ENCODE measurements around the gene FGD3.

FGD3 gene

DNA sequence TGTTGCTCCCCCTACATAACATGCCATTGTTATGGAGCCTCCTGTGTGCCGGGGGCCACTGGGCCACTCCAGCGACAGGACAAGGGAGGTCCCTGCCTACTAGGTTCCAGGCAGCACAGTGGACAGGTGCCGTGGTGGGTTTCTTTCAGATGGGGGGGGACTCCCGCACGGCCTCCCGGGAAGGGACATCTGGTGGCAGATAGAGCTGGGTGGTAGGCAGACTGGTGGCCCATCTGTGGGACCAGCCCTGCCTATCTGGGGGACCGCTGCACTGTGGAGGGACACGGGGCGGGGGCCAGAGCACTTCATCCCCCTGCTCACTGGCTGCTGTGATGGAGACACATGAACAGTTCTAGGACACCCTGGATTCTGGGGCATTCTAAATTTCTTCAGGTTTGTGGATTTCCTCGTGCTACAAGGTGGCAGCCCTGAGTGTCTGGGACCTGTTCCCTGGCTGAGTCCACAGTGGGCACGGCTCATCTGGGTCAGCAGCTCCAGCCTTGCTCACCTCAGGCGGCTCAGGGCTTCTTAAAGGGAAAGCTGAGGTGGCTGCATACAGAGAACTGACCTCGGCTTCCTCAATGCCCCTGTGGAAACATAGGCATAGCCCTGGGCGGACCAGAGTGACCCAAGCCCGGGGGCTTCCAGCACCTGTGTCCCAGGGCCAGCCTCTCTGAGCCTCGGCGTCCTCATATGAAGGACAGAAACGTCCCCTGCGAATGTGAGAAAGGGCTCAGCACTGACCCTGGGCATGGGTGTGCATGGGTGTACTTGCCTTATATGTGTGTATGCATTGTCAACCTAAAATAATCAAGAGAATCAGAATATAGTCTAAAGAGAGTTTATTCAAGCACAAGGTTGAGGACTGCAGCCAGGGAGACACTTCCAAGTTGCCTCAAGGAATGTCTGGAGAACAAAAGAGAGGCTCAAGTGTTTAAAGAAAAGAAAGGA is 22.5 kb downstream of the FGD3 start:
- H3K4me2 ChIP-seq (ENCODE audit: low read depth, low read length, poor library complexity, severe bottlenecking) = no peak overlapping the region
- H3K9me2 ChIP-seq (replicated peaks; ENCODE audit: insufficient read depth, low read length) = no peaks in the 10 kb centered on the region
- no peaks in the 10 kb centered on the region for H4K20me1 ChIP-seq (ENCODE audit: low read depth, low read length)
- no peak overlapping the region for H2AFZ ChIP-seq (ENCODE audit: low read depth, low read length, severe bottlenecking)
- H3K79me2 ChIP-seq (ENCODE audit: insufficient read depth, low read length) = 0 out of 2 replicates have a peak, but pooled peaks cover 3% of the 10 kb centered on the region
- H3K36me3 ChIP-seq (ENCODE audit: low read length) = no peaks in the 10 kb centered on the region
- no peaks in the 10 kb centered on the region for H3K9me3 ChIP-seq (ENCODE audit: insufficient read depth, low read length)
- no peak overlapping the region for H3K27ac ChIP-seq (ENCODE audit: low read depth, low read length)
- H3K9ac ChIP-seq (ENCODE audit: low read length) = no peak overlapping the region
- TF ChIP-seq EZH2phosphoT487 (conservative IDR thresholded peaks at IDR 0.05; ENCODE audit: low read length) = no peak
- TF ChIP-seq, protein P1, sequence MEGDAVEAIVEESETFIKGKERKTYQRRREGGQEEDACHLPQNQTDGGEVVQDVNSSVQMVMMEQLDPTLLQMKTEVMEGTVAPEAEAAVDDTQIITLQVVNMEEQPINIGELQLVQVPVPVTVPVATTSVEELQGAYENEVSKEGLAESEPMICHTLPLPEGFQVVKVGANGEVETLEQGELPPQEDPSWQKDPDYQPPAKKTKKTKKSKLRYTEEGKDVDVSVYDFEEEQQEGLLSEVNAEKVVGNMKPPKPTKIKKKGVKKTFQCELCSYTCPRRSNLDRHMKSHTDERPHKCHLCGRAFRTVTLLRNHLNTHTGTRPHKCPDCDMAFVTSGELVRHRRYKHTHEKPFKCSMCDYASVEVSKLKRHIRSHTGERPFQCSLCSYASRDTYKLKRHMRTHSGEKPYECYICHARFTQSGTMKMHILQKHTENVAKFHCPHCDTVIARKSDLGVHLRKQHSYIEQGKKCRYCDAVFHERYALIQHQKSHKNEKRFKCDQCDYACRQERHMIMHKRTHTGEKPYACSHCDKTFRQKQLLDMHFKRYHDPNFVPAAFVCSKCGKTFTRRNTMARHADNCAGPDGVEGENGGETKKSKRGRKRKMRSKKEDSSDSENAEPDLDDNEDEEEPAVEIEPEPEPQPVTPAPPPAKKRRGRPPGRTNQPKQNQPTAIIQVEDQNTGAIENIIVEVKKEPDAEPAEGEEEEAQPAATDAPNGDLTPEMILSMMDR (IDR thresholded peaks at IDR 0.05; ENCODE audit: insufficient read depth, low read length, poor library complexity, severe bottlenecking) = no peak
- no peaks in the 10 kb centered on the region for H3F3A ChIP-seq (ENCODE audit: insufficient read depth)
- H3K4me3 ChIP-seq (ENCODE audit: insufficient read depth, low read length, poor library complexity, severe bottlenecking) = no peak overlapping the region
- H3K27me3 ChIP-seq (ENCODE audit: low read length) = no peaks in the 10 kb centered on the region

DNA sequence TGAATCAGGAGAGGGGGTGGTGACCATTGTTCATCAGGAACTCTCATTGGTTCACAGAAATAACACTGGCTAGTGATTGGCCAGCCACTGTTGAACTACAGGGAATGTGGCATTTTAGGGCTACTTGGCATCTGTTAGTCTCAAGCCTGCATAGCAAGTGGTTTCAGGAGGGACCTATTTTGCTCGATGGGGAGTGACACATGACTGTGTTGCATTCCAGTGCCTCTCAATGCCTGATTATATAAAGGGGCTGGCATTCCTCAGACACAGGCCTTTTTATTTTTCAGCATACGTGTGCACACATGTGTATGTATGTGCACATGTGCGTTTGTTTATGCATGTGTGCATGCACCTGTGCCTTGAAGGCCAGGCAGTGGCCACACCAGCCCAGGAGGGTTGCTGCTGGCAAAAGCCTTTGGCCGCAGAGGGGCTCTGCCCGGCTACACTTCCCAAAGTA is 23.2 kb downstream of the FGD3 start:
- H3K9me2 ChIP-seq (replicated peaks; ENCODE audit: insufficient read depth, low read length) = no peaks in the 10 kb centered on the region
- H4K20me1 ChIP-seq (ENCODE audit: low read depth, low read length) = no peaks in the 10 kb centered on the region
- H3K79me2 ChIP-seq (ENCODE audit: insufficient read depth, low read length) = 0 out of 2 replicates have a peak, but pooled peaks cover 3% of the 10 kb centered on the region
- no peak overlapping the region for H3K27ac ChIP-seq (ENCODE audit: low read depth, low read length)
- H3K36me3 ChIP-seq (ENCODE audit: low read length) = no peaks in the 10 kb centered on the region
- H3F3A ChIP-seq (ENCODE audit: insufficient read depth) = no peaks in the 10 kb centered on the region
- no peaks in the 10 kb centered on the region for H3K9me3 ChIP-seq (ENCODE audit: insufficient read depth, low read length)
- H3K4me2 ChIP-seq (ENCODE audit: low read depth, low read length, poor library complexity, severe bottlenecking) = no peak overlapping the region
- H2AFZ ChIP-seq (ENCODE audit: low read depth, low read length, severe bottlenecking) = no peak overlapping the region
- no peak overlapping the region for H3K4me3 ChIP-seq (ENCODE audit: insufficient read depth, low read length, poor library complexity, severe bottlenecking)
- TF ChIP-seq EZH2phosphoT487 (conservative IDR thresholded peaks at IDR 0.05; ENCODE audit: low read length) = no peak
- TF ChIP-seq, protein P1 (IDR thresholded peaks at IDR 0.05; ENCODE audit: insufficient read depth, low read length, poor library complexity, severe bottlenecking) = no peak
- H3K27me3 ChIP-seq (ENCODE audit: low read length) = no peaks in the 10 kb centered on the region
- no peak overlapping the region for H3K9ac ChIP-seq (ENCODE audit: low read length)

DNA sequence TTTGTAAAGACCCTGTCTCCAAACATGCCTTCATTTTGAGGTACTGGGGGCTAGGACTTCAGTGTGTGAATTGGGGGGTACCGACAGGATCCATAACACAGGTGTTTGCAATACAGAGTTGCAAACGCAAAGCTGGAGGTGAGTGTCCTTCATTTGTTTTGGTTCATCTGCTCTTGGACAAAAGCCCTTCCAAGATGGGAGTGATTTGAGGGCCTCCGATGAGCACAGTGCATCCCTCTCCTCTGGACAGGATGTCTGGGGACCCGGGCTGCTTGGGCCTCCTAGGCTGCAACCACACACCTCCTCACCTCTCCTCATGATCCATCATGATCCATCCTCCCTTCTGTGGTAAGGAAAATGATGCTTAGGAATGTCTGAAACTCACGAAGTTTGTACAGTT is 23.8 kb downstream of the FGD3 start:
- Histone ChIP-seq H3K27ac (ENCODE audit: low read depth, low read length) (no peak overlapping the region), H3K27me3 (ENCODE audit: low read length) (no peaks in the 10 kb centered on the region), H4K20me1 (ENCODE audit: low read depth, low read length) (no peaks in the 10 kb centered on the region), H2AFZ (ENCODE audit: low read depth, low read length, severe bottlenecking) (no peak overlapping the region), H3K9me2 (replicated peaks; ENCODE audit: insufficient read depth, low read length) (no peaks in the 10 kb centered on the region), H3K4me3 (ENCODE audit: insufficient read depth, low read length, poor library complexity, severe bottlenecking) (no peak overlapping the region), H3K9ac (ENCODE audit: low read length) (no peak overlapping the region), H3K36me3 (ENCODE audit: low read length) (no peaks in the 10 kb centered on the region), H3F3A (ENCODE audit: insufficient read depth) (no peaks in the 10 kb centered on the region), H3K79me2 (ENCODE audit: insufficient read depth, low read length) (0 out of 2 replicates have a peak, but pooled peaks cover 3% of the 10 kb centered on the region), H3K4me2 (ENCODE audit: low read depth, low read length, poor library complexity, severe bottlenecking) (no peak overlapping the region), H3K9me3 (ENCODE audit: insufficient read depth, low read length) (no peaks in the 10 kb centered on the region)
- TF ChIP-seq EZH2phosphoT487 (conservative IDR thresholded peaks at IDR 0.05; ENCODE audit: low read length) = no peak
- TF ChIP-seq, protein P1 (IDR thresholded peaks at IDR 0.05; ENCODE audit: insufficient read depth, low read length, poor library complexity, severe bottlenecking) = no peak

All from SU-DHL-6 (cell line).